GM21529 (cell line): ENCODE results near the gene SUSD4.

Experiments
- ATAC-seq: cut with Tn5 transposase; IDR thresholded peaks from one replicate; pipeline ENCODE4 v1.9.1; 2021; ENCODE audit not compliant: unreplicated experiment

Gene SUSD4

DNA sequence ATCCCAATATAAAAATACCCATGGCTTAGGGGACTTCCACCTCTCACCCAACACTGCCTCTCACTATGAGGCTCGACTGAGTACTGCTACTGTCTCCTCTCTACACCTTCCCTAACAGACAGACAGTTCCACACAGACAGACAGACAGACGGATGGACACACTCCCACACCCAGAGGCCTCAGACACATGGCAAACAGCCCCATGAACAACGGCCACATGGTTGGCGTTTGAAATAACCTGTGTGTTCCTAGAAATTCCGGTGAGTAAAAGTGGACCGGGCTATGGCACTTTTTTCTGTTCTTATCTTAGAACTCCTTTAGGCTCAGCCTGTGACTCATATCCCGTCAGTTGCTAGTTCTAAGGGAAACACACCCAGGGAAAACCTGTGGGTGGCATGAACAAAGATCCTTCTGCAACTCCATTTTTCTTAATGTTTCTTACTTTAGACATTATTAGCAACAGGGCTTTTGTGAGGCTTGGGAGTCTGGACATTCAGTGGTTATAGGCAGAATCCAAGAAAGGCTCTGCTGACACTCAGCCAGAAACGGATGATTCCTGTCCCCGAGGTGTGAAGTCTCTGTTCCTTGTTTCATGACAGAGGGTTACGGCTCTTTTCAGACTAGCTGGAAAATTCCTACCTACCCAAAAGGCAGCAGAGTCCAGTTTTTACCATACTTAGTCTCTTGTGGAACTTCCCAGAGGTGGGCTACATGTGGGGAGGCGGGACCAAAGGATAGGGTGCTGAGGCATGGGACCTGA is 130.4 kb downstream of the SUSD4 start:
- ATAC-seq = no peak

GRCh38 chr1:223233019-223233409 is 131.0 kb downstream of the SUSD4 start:
- ATAC-seq = no peak

- ATAC-seq = no peak
These were observed 132.4 kb downstream of the SUSD4 start for GRCh38 chr1:223231581-223231980.

GRCh38 chr1:223231011-223231572 is 132.9 kb downstream of the SUSD4 start:
- ATAC-seq = no peak

GRCh38 chr1:223230161-223230881 is 133.7 kb downstream of the SUSD4 start:
- no peak for ATAC-seq

- ATAC-seq = no peak
These were observed 134.2 kb downstream of the SUSD4 start for GRCh38 chr1:223229756-223230155.

- no peak for ATAC-seq
These were observed 134.9 kb downstream of the SUSD4 start for GRCh38 chr1:223228931-223229528.

GRCh38 chr1:223228201-223228600 is 135.8 kb downstream of the SUSD4 start:
- ATAC-seq = no peak

DNA sequence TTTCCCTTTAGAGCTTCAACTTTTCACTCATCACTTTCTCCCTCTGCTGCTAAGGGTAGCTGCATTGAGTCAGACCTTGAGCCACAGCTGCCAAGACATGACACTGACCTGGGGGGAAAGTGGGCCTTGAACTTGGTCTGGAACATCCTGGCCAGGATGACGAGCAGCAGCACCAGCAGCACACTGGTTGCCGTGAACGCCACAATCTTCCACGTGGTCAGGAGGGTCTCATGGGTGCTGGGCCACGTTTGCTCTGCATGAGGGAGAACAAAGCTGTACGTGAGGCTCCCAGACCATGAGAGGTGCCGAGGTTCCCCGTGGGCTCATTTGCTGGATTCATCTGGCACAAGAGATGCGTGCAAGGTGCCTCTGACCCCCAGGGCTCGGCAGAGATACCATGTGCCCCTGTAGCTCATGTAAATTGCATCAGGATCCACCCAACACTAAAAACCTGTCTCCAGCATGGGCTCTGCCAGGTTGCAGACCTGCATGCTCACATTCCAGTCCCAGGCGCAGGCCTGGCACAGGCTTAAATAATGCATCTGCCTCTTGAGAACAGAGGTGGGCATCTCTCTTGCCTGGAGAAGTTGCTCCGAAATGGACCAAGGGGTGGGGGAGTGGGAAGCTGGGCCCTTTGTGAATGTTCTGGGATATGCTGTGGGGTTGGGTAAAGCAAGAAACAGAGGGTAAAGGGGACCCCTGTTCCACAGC is 136.3 kb downstream of the SUSD4 start:
- no peak for ATAC-seq

- no peak for ATAC-seq
These were observed 136.9 kb downstream of the SUSD4 start for GRCh38 chr1:223227031-223227430.

DNA sequence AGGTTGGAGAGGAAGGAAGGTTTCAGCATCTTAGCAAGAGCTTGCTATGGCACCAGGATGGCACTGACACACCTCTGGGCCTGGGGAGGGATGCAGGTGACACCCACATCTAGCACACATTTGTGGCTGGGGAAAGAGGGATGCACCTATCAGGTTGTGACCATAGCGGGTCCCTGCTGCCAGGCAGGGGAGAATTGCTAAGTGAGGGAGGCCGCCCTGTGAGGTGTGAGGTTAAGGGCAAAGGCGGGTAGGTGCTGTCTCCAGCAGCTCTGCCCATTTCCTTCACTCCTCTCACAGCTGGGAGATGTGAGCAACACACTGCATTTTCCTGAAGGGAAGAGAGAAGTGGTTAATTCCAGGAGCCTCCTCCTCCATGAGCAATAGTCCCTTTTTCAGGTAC is 137.7 kb downstream of the SUSD4 start:
- no peak for ATAC-seq

- ATAC-seq = no peak
These were observed 138.5 kb downstream of the SUSD4 start for GRCh38 chr1:223225481-223225880.

- no peak for ATAC-seq
These were observed 138.9 kb downstream of the SUSD4 start for GRCh38 chr1:223225061-223225460.

DNA sequence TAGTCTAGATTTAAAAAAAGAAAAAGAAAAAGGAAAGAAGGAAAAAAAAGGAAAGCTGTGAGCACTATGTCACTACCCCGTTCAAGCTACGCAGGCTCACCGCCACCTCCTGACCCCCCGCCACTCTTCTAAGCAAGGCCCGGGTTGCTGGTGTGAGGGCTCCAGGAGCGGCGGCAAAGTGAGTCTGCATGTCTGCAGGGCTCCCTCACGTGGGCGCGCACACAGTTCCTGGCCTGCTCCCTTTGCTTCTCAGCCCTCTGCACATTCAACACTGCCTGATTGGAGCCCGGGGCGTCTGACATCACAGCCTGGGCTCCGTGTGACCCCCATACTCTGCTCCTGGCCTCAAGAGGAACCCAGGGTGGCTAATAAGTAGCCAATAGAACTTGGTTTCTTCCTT is 139.5 kb downstream of the SUSD4 start:
- no peak for ATAC-seq

- ATAC-seq = no peak
These were observed 140.6 kb downstream of the SUSD4 start for GRCh38 chr1:223223091-223223995.

- no peak for ATAC-seq
These were observed 141.6 kb downstream of the SUSD4 start for GRCh38 chr1:223222377-223222776.

DNA sequence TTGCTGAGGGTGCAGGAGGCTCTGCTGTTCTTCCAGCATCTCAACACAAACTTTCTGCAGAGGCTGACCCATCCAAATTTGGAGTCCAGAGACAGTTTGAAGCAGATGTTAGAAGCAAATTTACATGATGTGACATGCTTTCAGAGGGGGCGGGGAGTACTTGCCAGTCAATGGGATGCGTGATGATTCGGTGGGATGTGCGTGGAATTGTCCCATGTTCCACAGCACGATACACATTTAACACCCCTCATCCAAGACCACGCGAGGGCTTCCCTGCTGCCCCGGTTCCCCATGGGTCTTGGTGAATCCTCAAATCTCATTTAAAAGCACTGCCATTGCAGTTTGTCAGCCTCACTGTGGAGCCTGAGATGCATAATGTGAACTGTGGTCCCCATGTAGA is 142.3 kb downstream of the SUSD4 start:
- ATAC-seq = no peak

GRCh38 chr1:223219846-223220610 is 143.9 kb downstream of the SUSD4 start:
- no peak for ATAC-seq

GRCh38 chr1:223219318-223219635 is 144.7 kb downstream of the SUSD4 start:
- ATAC-seq = no peak

- no peak for ATAC-seq
These were observed 146.2 kb downstream of the SUSD4 start for GRCh38 chr1:223217781-223218180.
